GM12874 (cell line): ENCODE measurements around the gene SSTR3.

Experiments used
- CTCF ChIP-seq: IDR thresholded peaks from 2 replicates; pipeline ENCODE4 v1.5.1; 2011; ENCODE audit warnings: low read depth, mild to moderate bottlenecking, control low read depth, low read length, moderate library complexity; ENCODE audit not compliant: insufficient read depth

SSTR3 gene

GRCh38 chr22:37228106-37229011, 16.1 kb upstream of the SSTR3 start:
- no peak for TF ChIP-seq CTCF

DNA sequence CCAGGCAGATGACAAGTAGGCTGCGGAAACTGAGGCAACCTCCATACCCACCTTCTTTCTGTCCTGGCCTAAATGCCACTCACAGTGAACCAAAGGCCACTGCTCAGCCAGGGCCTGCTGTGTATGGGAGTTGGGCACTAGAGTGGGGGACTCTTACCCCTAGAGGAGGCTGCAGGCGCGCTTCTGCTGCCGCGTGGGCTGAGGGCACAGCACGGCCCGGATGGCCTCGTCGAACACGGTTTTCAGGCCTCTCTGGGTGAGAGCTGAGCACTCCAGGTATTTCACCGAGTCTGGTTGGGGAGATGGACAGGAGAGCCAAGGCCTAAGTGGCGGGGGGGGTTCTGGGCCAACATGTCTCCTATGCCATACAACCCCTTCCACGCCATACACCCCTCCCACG, 14.2 kb upstream of the SSTR3 start:
- TF ChIP-seq CTCF = no peak

DNA sequence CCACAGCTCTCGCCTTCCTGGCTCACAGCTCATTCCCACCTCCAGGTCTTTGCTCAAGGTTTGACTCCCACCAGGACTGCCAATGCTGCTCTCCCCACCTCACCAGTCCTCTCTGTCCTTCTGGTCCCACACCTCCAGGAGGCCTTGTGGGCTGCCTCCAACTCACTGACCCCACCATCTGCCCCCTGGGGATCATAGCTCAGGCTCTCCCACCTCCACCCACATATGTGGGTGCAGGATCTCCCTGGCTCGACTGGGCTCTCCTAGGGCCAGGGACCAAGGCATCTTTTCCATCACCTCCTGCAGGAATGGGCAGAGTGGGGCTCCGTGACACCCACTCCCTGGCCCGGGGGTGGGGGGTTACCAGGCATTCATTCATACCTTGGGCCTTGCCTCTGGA, 13.8 kb upstream of the SSTR3 start:
- TF ChIP-seq CTCF = no peak

DNA sequence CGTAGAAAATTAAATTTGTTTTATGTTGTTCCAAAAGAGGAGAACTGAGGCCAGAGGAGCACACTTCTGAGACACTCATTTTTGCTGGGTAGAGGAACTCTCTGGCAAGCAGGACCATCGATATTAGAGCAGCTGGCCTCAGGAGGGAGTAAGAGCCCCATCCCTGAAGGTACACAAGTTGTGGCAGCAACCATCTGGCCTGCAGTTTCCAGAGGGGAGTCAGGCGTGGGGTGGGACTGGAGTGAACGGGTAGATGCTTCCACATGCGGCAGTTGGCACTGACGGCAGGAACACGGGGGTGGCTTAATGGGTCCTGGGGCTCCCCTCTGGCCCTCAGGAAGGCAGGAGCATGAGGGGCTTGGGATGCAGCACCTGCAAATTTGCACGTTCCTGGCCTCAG, 13.2 kb upstream of the SSTR3 start:
- TF ChIP-seq CTCF = 0 out of 2 replicates have a peak, but pooled peaks have one; percentile 6

DNA sequence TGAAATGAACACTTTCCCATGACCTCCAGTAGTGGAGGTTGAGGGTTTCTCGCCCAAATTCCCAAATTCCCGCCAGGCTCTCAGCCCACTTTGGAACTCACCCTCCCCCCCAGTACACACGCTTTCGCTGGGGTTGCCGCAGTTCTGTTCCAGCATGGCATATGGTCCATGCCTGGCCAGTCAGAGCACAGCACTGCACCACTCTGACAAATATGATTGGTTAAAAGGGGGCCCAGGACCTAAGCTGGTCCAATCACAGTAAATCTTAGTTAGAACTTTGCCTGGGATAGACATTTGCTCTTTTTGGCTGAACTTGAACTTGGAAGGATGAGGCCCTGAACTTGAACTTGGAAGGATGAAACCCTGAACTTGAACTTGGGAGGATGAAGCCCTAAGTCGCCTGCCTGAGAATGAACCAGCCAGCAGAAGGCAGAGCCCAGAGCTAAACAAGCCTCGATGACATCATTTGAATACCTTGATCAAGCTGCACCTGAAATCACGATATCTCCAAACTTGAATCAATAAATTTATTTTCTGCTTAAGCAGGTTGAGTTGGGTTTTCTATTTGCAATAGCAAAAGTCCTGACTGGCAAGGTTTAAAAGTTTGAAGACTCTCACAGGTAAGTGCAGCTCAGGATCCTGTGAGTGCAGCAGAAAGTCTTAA, 12.6 kb upstream of the SSTR3 start:
- TF ChIP-seq CTCF = no peak

- no peak for TF ChIP-seq CTCF
Measured at GRCh38 chr22:37223965-37224551, 11.8 kb upstream of the SSTR3 start.

DNA sequence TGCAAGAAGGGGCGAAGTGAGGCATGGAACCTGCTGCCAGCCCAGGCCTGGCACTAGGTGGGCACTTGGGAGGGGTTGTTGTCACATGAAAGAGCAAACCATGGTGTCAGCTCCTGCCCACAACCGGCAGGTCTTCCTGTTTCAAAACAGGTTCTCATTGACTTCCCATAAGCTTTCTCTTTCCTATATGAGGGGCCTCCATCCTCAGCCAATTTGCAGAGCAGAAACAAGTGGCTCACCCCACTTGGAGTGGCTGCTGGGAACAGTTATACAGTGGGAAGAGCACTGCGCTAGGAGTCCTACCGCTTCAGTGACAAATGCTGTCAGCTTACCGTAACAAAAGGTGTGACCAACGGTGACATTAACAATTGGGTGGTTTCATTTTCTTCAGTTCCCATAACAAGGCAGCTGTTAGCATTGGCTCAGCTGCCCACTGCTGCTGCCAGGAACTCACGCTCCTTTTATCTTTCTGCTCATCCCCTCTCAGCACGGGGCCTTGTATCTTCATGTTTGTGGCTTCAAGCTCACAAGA, 10.2 kb upstream of the SSTR3 start:
- TF ChIP-seq CTCF = no peak
